IMR-90 (cell line): ENCODE results near the gene BTBD6. TPM values are rescaled to one million over a fixed set of nuclear protein-coding genes. Genes with fewer than 3 reads are reported as not detected.

Experiments used
- ATAC-seq: fragments of 200-7000 bp; cut with Tn5 transposase; 2 replicates; pipeline ENCODE4 v1.9.1; 2020; ENCODE audit warnings: low read depth, mild to moderate bottlenecking, moderate library complexity
- BruUV-seq: library from RNA; stranded (reverse); fragments of 400-500 nt; replicated peaks from 2 replicates; lab custom pipeline; 2021; lab: Mats Ljungman, UMichigan
- CTCF ChIA-PET: fragments of 300-600 bp; formaldehyde crosslinking; extraction: SDS; loops from one replicate; lab custom pipeline; 2021; ENCODE audit warnings: antibody characterized with exemption; lab: Yijun Ruan, JAX
- POLR2A ChIA-PET: fragments of 300-600 bp; sonication (Branson Sonifier 250); formaldehyde crosslinking; loops from one replicate; lab custom pipeline; 2022; ENCODE audit warnings: antibody characterized with exemption; ENCODE audit not compliant: unreplicated experiment; lab: Charles Lee
- DNase-seq: peaks from one replicate; pipeline ENCODE4 v3.0.0; 2013
- H2AFZ ChIP-seq: replicated peaks from 2 replicates; pipeline ENCODE3; 2013; ENCODE audit warnings: low read length, mild to moderate bottlenecking; ENCODE audit not compliant: poor library complexity
- H2AK5ac ChIP-seq: 2 replicates; pipeline ENCODE4 v1.6.1; 2013; ENCODE audit warnings: low read depth, low read length, inconsistent platforms
- H2AK9ac ChIP-seq: replicated peaks from 2 replicates; pipeline ENCODE3; 2013; ENCODE audit warnings: mild to moderate bottlenecking, low read depth, low read length, moderate library complexity; ENCODE audit not compliant: poor library complexity
- H2BK120ac ChIP-seq: 2 replicates; pipeline ENCODE4 v1.6.1; 2013; ENCODE audit warnings: low read depth, low read length, inconsistent platforms
- H2BK15ac ChIP-seq: 3 replicates; pipeline ENCODE4 v1.6.1; 2013; ENCODE audit warnings: low read depth, low read length, inconsistent platforms
- H2BK20ac ChIP-seq: 2 replicates; pipeline ENCODE4 v1.6.1; 2013; ENCODE audit warnings: low read depth, mild to moderate bottlenecking, inconsistent platforms, low read length, moderate library complexity
- H2BK5ac ChIP-seq: 2 replicates; pipeline ENCODE4 v1.6.1; 2013; ENCODE audit warnings: mild to moderate bottlenecking, low read depth, low read length, inconsistent platforms; ENCODE audit not compliant: poor library complexity, severe bottlenecking
- H3K14ac ChIP-seq: replicated peaks from 2 replicates; pipeline ENCODE4 v1.6.1; 2013; ENCODE audit warnings: low read depth, low read length, inconsistent platforms
- H3K18ac ChIP-seq: 2 replicates; pipeline ENCODE4 v1.6.1; 2013; ENCODE audit warnings: low read depth, low read length, control low read depth
- H3K23ac ChIP-seq: 2 replicates; pipeline ENCODE4 v1.6.1; 2013; ENCODE audit warnings: low read depth, low read length, inconsistent platforms
- H3K27ac ChIP-seq: 2 replicates; pipeline ENCODE4 v1.5.1; 2013; ENCODE audit warnings: mild to moderate bottlenecking, control low read depth, low read length; ENCODE audit not compliant: insufficient read depth
- H3K27me3 ChIP-seq: 2 replicates; pipeline ENCODE4 v1.6.1; 2013; ENCODE audit warnings: low read length; ENCODE audit not compliant: control insufficient read depth, insufficient read depth
- H3K36me3 ChIP-seq: 2 replicates; pipeline ENCODE4 v1.6.1; 2013; ENCODE audit warnings: low read length, mixed read lengths; ENCODE audit not compliant: control insufficient read depth, insufficient read depth
- H3K4ac ChIP-seq: 2 replicates; pipeline ENCODE4 v1.6.1; 2013; ENCODE audit warnings: low read depth, low read length, inconsistent platforms
- H3K4me1 ChIP-seq: 2 replicates; pipeline ENCODE4 v1.6.1; 2013; ENCODE audit warnings: low read length, mixed read lengths; ENCODE audit not compliant: control insufficient read depth, insufficient read depth
- H3K4me2 ChIP-seq: 2 replicates; pipeline ENCODE4 v1.6.1; 2013; ENCODE audit warnings: low read depth, mild to moderate bottlenecking, control low read depth, low read length, moderate library complexity
- H3K4me3 ChIP-seq: 2 replicates; pipeline ENCODE4 v1.5.1; 2013; ENCODE audit warnings: low read depth, mild to moderate bottlenecking, control low read depth, low read length, moderate library complexity; ENCODE audit not compliant: insufficient read depth
- H3K56ac ChIP-seq: 2 replicates; pipeline ENCODE4 v1.6.1; 2013; ENCODE audit warnings: low read length, inconsistent platforms; ENCODE audit not compliant: insufficient read depth; ENCODE audit errors: extremely low read depth
- H3K79me1 ChIP-seq, 2 experiments: 2 replicates each; pipeline ENCODE4 v1.6.1; 2013; ENCODE audit warnings: low read length in 2 of 2, inconsistent platforms in 1 of 2, low read depth in 1 of 2
- H3K9ac ChIP-seq: 2 replicates; pipeline ENCODE4 v1.6.1; 2013; ENCODE audit warnings: low read depth, low read length, control low read depth
- H3K9me1 ChIP-seq: 2 replicates; pipeline ENCODE4 v1.6.1; 2013; ENCODE audit warnings: low read length, inconsistent platforms; ENCODE audit not compliant: insufficient read depth
- H3K9me3 ChIP-seq: 2 replicates; pipeline ENCODE4 v1.6.1; 2013; ENCODE audit warnings: low read length; ENCODE audit not compliant: control insufficient read depth, insufficient read depth
- H4K20me1 ChIP-seq: 2 replicates; pipeline ENCODE4 v1.6.1; 2013; ENCODE audit warnings: low read length, inconsistent platforms; ENCODE audit not compliant: insufficient read depth
- H4K5ac ChIP-seq: 2 replicates; pipeline ENCODE4 v1.6.1; 2013; ENCODE audit warnings: mild to moderate bottlenecking, low read depth, low read length, control low read depth
- H4K8ac ChIP-seq, 2 experiments: 2 replicates each; pipeline ENCODE4 v1.6.1; 2013; ENCODE audit warnings: low read depth in 2 of 2, low read length in 2 of 2, control low read depth in 1 of 2, inconsistent platforms in 1 of 2
- H4K91ac ChIP-seq: 2 replicates; pipeline ENCODE4 v1.6.1; 2013; ENCODE audit warnings: low read depth, low read length, inconsistent platforms; ENCODE audit not compliant: insufficient read depth
- BHLHE40 ChIP-seq: fragments of 150-350 bp; IDR thresholded peaks from 2 replicates; pipeline ENCODE4 v1.6.1; 2016; ENCODE audit warnings: mild to moderate bottlenecking, low read depth, low read length
- CEBPB ChIP-seq: IDR thresholded peaks from 2 replicates; pipeline ENCODE4 v1.6.1; 2012; ENCODE audit warnings: low read depth, low read length, improper control_type of control experiment
- CHD1 ChIP-seq: IDR thresholded peaks from 2 replicates; pipeline ENCODE4 v1.6.1; 2012; ENCODE audit warnings: low read depth, low read length, improper control_type of control experiment
- FOS ChIP-seq: fragments of 150-350 bp; IDR thresholded peaks from 2 replicates; pipeline ENCODE4 v1.6.1; 2016; ENCODE audit warnings: low read depth, low read length
- MAFK ChIP-seq: IDR thresholded peaks from 2 replicates; pipeline ENCODE4 v1.6.1; 2012; ENCODE audit warnings: low read depth, low read length, improper control_type of control experiment
- MAZ ChIP-seq: IDR thresholded peaks from 2 replicates; pipeline ENCODE4 v1.6.1; 2012; ENCODE audit warnings: low read depth, mild to moderate bottlenecking, low read length, improper control_type of control experiment, moderate library complexity, borderline replicate concordance
- MXI1 ChIP-seq: IDR thresholded peaks from 2 replicates; pipeline ENCODE4 v1.6.1; 2012; ENCODE audit warnings: low read depth, mild to moderate bottlenecking, low read length, moderate library complexity, borderline replicate concordance
- NFE2L2 ChIP-seq: fragments of 150-350 bp; IDR thresholded peaks from 2 replicates; pipeline ENCODE4 v1.6.1; 2016; ENCODE audit warnings: low read depth, mild to moderate bottlenecking, low read length
- POLR2A ChIP-seq: IDR thresholded peaks from 2 replicates; pipeline ENCODE4 v1.6.1; 2012; ENCODE audit warnings: mild to moderate bottlenecking, low read depth, low read length
- RAD21 ChIP-seq: IDR thresholded peaks from 2 replicates; pipeline ENCODE4 v1.6.1; 2012; ENCODE audit warnings: low read length, improper control_type of control experiment
- RCOR1 ChIP-seq: IDR thresholded peaks from 2 replicates; pipeline ENCODE4 v1.6.1; 2012; ENCODE audit warnings: mild to moderate bottlenecking, low read length, improper control_type of control experiment; ENCODE audit not compliant: insufficient replicate concordance
- RFX5 ChIP-seq: IDR thresholded peaks from 2 replicates; pipeline ENCODE4 v1.8.0; 2012; ENCODE audit warnings: low read depth, mild to moderate bottlenecking, low read length, moderate library complexity
- SMC3 ChIP-seq: fragments of 150-350 bp; IDR thresholded peaks from 2 replicates; pipeline ENCODE4 v1.6.1; 2016; ENCODE audit warnings: low read depth, mild to moderate bottlenecking, antibody characterized with exemption, low read length, moderate library complexity
- USF2 ChIP-seq: fragments of 150-350 bp; IDR thresholded peaks from 2 replicates; pipeline ENCODE4 v1.6.1; 2017; ENCODE audit warnings: mild to moderate bottlenecking, antibody characterized with exemption, low read length, low read depth
- WGBS, 2 experiments: methylation state at CpG; one replicate each; pipeline versions ENCODE4 v1.1.5 to v1.1.7; 2013; ENCODE audit warnings: missing lambda C conversion rate in 2 of 2; ENCODE audit not compliant: insufficient read length in 1 of 2; ENCODE audit errors: extremely low coverage in 2 of 2; 5-methylcytosine and 5-hydroxymethylcytosine counted together
- dilution Hi-C: fragments of 300-500 bp; cut with HindIII; formaldehyde crosslinking; loops from one replicate; pipeline ENCODE4 v1.14.3; 2018; ENCODE audit warnings: low sequenced_read_pairs; ENCODE audit not compliant: unreplicated experiment
- in situ Hi-C: fragments of 300-500 bp; cut with MboI; formaldehyde crosslinking; loops from 3 replicates; pipeline ENCODE4 v1.14.3; 2019; ENCODE audit warnings: low sequenced_read_pairs, inconsistent platforms, mixed read lengths
- intact Hi-C: fragments of 100-400 bp; cut with micrococcal nuclease; formaldehyde crosslinking; loops from 2 replicates; pipeline ENCODE4 v1.10.0; 2022
- polyA plus RNA-seq, 3 experiments: library from polyadenylated mRNA; depleted of rRNA; stranded (reverse); fragments of >200 nt; gene quantifications; 2 replicates each; pipeline ENCODE4 v1.2.3, GENCODE V29; 2012; ENCODE audit warnings: low replicate concordance in 1 of 3
- total RNA-seq: library from RNA; depleted of rRNA; stranded (reverse); fragments of >200 nt; gene quantifications from 2 replicates; pipeline ENCODE4 v1.2.3, GENCODE V29; 2012
- TF ChIP-seq, protein P1 (sequence below): conservative IDR thresholded peaks from 2 replicates; pipeline ENCODE4 v1.5.1; 2012; ENCODE audit warnings: mild to moderate bottlenecking, low read depth, low read length, improper control_type of control experiment
- TF ChIP-seq, protein P2 (sequence below): fragments of 150-350 bp; IDR thresholded peaks from 2 replicates; pipeline ENCODE4 v1.6.1; 2016; ENCODE audit warnings: low read depth, mild to moderate bottlenecking, low read length, moderate library complexity, borderline replicate concordance

BTBD6 gene
- total and polyA plus RNA-seq, 2 of the 4 experiments (the other 2 are of a cell fraction) = 33.9 to 43.9 TPM

DNA sequence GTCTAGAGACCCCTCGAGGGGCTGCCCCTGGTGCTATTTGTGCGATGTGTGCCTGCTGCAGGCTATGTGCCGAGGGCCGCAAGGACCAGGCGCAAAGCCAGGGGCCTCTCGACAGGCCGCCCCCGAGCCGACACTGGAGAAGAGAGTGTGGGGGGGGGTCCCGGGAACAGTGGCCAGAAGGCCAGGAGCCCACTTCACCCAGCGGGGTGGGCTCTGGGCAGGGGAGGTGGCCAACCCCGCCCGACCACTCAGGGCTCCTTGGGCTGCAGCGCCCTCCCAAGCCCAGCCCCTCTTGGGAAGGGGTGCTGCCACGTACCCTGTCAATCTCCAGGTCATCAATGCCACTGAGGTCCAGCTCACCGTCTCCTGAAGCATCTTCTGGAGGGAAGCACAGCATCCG, 28.6 kb upstream of the BTBD6 start:
- no peak for ATAC-seq
- in situ Hi-C loops (no loop called here), dilution Hi-C loops (no loop called here), intact Hi-C loops (no loop called here)
- Histone ChIP-seq H4K8ac (no peak overlapping the region), H3K36me3 (peaks cover 58% of the 10 kb centered on the region), H3K4me2 (no peak overlapping the region), H4K91ac (no peak overlapping the region), H2BK15ac (no peak overlapping the region), H3K9ac (no peak overlapping the region), H3K27ac (no peak overlapping the region), H3K9me1 (peaks cover 12% of the 10 kb centered on the region), H2BK120ac (no peak overlapping the region), H3K4me1 (peaks cover 2% of the 10 kb centered on the region; the same call in 1 of the 2 replicates), H3K4ac (no peak overlapping the region), H2AK5ac (no peak overlapping the region), H3K23ac (no peak overlapping the region), H3K4me3 (no peak overlapping the region), H3K14ac (no peak overlapping the region), H3K27me3 (no peaks in the 10 kb centered on the region), H3K56ac (no peak overlapping the region), H4K5ac (no peak overlapping the region), H2BK5ac (no peak overlapping the region), H2AFZ (no peak overlapping the region), H4K20me1 (peaks cover 14% of the 10 kb centered on the region), H3K79me1 (peaks cover 12 to 24% of the 10 kb centered on the region in 2 experiments), H2AK9ac (no peak overlapping the region), H2BK20ac (no peak overlapping the region), H3K9me3 (no peaks in the 10 kb centered on the region), H3K18ac (no peak overlapping the region)
- POLR2A ChIA-PET = interaction anchor here (0.7 kb wide), 1 partner anchor 40 kb away, joined by 3 read pairs; no protein-coding TSS in a partner anchor
- CTCF ChIA-PET = no interaction called here
- no TSS peak for BruUV-seq
- no peak for DNase-seq
- 93% methylated on average over 11 of the region's 17 CpGs; no CpG with 5 or more reads in 1 of the 2 experiments for WGBS, 2 experiments
- TF ChIP-seq MAFK = no peak
- no peak for TF ChIP-seq SMC3
- TF ChIP-seq, protein P1, sequence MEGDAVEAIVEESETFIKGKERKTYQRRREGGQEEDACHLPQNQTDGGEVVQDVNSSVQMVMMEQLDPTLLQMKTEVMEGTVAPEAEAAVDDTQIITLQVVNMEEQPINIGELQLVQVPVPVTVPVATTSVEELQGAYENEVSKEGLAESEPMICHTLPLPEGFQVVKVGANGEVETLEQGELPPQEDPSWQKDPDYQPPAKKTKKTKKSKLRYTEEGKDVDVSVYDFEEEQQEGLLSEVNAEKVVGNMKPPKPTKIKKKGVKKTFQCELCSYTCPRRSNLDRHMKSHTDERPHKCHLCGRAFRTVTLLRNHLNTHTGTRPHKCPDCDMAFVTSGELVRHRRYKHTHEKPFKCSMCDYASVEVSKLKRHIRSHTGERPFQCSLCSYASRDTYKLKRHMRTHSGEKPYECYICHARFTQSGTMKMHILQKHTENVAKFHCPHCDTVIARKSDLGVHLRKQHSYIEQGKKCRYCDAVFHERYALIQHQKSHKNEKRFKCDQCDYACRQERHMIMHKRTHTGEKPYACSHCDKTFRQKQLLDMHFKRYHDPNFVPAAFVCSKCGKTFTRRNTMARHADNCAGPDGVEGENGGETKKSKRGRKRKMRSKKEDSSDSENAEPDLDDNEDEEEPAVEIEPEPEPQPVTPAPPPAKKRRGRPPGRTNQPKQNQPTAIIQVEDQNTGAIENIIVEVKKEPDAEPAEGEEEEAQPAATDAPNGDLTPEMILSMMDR = no peak
- TF ChIP-seq MXI1 = no peak
- no peak for TF ChIP-seq RAD21
- no peak for TF ChIP-seq FOS
- TF ChIP-seq POLR2A = no peak
- TF ChIP-seq MAZ = no peak
- no peak for TF ChIP-seq CEBPB
- TF ChIP-seq, protein P2, sequence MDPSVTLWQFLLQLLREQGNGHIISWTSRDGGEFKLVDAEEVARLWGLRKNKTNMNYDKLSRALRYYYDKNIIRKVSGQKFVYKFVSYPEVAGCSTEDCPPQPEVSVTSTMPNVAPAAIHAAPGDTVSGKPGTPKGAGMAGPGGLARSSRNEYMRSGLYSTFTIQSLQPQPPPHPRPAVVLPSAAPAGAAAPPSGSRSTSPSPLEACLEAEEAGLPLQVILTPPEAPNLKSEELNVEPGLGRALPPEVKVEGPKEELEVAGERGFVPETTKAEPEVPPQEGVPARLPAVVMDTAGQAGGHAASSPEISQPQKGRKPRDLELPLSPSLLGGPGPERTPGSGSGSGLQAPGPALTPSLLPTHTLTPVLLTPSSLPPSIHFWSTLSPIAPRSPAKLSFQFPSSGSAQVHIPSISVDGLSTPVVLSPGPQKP = no peak
- TF ChIP-seq BHLHE40 = no peak
- no peak for TF ChIP-seq RFX5
- no peak for TF ChIP-seq CHD1
- no peak for TF ChIP-seq RCOR1
- TF ChIP-seq USF2 = no peak
- TF ChIP-seq NFE2L2 = no peak
